GM21529 (cell line): ENCODE measurements around the gene PIPOX.

Experiments
- ATAC-seq: cut with Tn5 transposase; IDR thresholded peaks from one replicate; pipeline ENCODE4 v1.9.1; 2021; ENCODE audit not compliant: unreplicated experiment

PIPOX gene

GRCh38 chr17:29018788-29019474, 24.0 kb upstream of the PIPOX start:
- no peak for ATAC-seq

- no peak for ATAC-seq
These were observed 23.3 kb upstream of the PIPOX start for GRCh38 chr17:29019475-29020181.

- no peak for ATAC-seq
These were observed 22.4 kb upstream of the PIPOX start for GRCh38 chr17:29020576-29020975.

GRCh38 chr17:29021226-29021625, 21.7 kb upstream of the PIPOX start:
- no peak for ATAC-seq

- no peak for ATAC-seq
These were observed 20.9 kb upstream of the PIPOX start for GRCh38 chr17:29022074-29022473.

- no peak for ATAC-seq
These were observed 18.5 kb upstream of the PIPOX start for GRCh38 chr17:29024316-29024952.

GRCh38 chr17:29031488-29031887, 11.5 kb upstream of the PIPOX start:
- ATAC-seq: no peak

GRCh38 chr17:29032013-29032856, 10.7 kb upstream of the PIPOX start:
- ATAC-seq: no peak

- ATAC-seq: no peak
These were observed 10.1 kb upstream of the PIPOX start for GRCh38 chr17:29032857-29033197.

GRCh38 chr17:29034510-29034909, 8.4 kb upstream of the PIPOX start:
- ATAC-seq: no peak

GRCh38 chr17:29036584-29036983, 6.4 kb upstream of the PIPOX start:
- ATAC-seq: no peak

- ATAC-seq: no peak
These were observed 5.2 kb upstream of the PIPOX start for GRCh38 chr17:29037739-29038084.

- no peak for ATAC-seq
These were observed 4.7 kb upstream of the PIPOX start for GRCh38 chr17:29038085-29038795.

- no peak for ATAC-seq
These were observed 3.0 kb upstream of the PIPOX start for GRCh38 chr17:29039764-29040598.

- ATAC-seq: no peak
These were observed 1.9 kb upstream of the PIPOX start for GRCh38 chr17:29041091-29041490.

GRCh38 chr17:29041571-29041970, 1.4 kb upstream of the PIPOX start:
- no peak for ATAC-seq

GRCh38 chr17:29042026-29042678, 789 bp upstream of the PIPOX start:
- ATAC-seq: no peak

- ATAC-seq: no peak
These were observed 701 bp downstream of the PIPOX start for GRCh38 chr17:29043539-29044145.

- ATAC-seq: no peak
These were observed 2.1 kb downstream of the PIPOX start for GRCh38 chr17:29045026-29045425.
